Prostate gland (tissue), 2 donors: ENCODE data around the gene F2RL2. TPM values are rescaled to one million over a fixed set of nuclear protein-coding genes. Genes with fewer than 3 reads are reported as not detected.

ENCODE experiments used
- DNase-seq: peaks from one replicate; pipeline ENCODE4 v3.0.0-alpha.2; 2019; ENCODE audit warnings: low spot score
- H3K27ac ChIP-seq, 2 donors: fragments of 200-600 bp; sonication (generic); 2 replicates each; pipeline ENCODE4 v1.5.1; 2017 to 2019
- H3K27me3 ChIP-seq: fragments of 200-600 bp; sonication (generic); replicated peaks from 2 replicates; pipeline ENCODE4 v1.5.1; 2019; ENCODE audit not compliant: insufficient read depth
- H3K36me3 ChIP-seq, 2 donors: fragments of 200-600 bp; sonication (generic); 1 replicate in 1 of 2; 2 replicates in 1 of 2; pipeline versions ENCODE4 v1.5.1 to v1.8.1; 2017 to 2019
- H3K4me1 ChIP-seq: fragments of 200-600 bp; sonication (generic); replicated peaks from 2 replicates; pipeline ENCODE4 v1.5.1; 2019
- H3K4me3 ChIP-seq, 2 donors: fragments of 200-600 bp; sonication (generic); 2 replicates each; pipeline ENCODE4 v1.5.1; 2017 to 2019
- H3K9me3 ChIP-seq: fragments of 200-600 bp; sonication (generic); 2 replicates; pipeline ENCODE4 v1.5.1; 2017
- CTCF ChIP-seq, 4 experiments: fragments of 200-600 bp in 2 of 4; fragments of 450-650 bp in 2 of 4; sonication (generic) in 2 of 4; IDR thresholded peaks; 1 replicate in 3 of 4; 2 replicates in 1 of 4; pipeline ENCODE4 v1.5.1; 2016 to 2019; ENCODE audit warnings: antibody characterized with exemption in 4 of 4, mild to moderate bottlenecking in 2 of 4, moderate library complexity in 2 of 4
- POLR2A ChIP-seq: fragments of 450-650 bp; IDR thresholded peaks from one replicate; pipeline ENCODE4 v1.6.1; 2016; ENCODE audit warnings: antibody characterized with exemption, mild to moderate bottlenecking
- POLR2AphosphoS5 ChIP-seq: sonication (generic); formaldehyde crosslinking; IDR thresholded peaks from one replicate; pipeline ENCODE4 v1.6.1; 2017; ENCODE audit warnings: antibody characterized with exemption
- WGBS: methylation state at CpG from one replicate; pipeline ENCODE4 v1.1.5; 2018; 5-methylcytosine and 5-hydroxymethylcytosine counted together
- intact Hi-C: fragments of 100-400 bp; cut with DNase I; formaldehyde crosslinking; loops from one replicate; pipeline ENCODE4 v1.14.2; 2022
- total RNA-seq, 2 donors: library from RNA; depleted of rRNA; stranded (reverse); fragments of >200 nt; gene quantifications; one replicate each; pipeline ENCODE4 v1.1.0, GENCODE V29; 2016

F2RL2 gene
- total RNA-seq, 2 donors from 2014 or later: not detected

- Histone ChIP-seq H3K36me3 (no peaks in the 10 kb centered on the region), H3K4me3 (no peak overlapping the region), H3K9me3 (no peaks in the 10 kb centered on the region), H3K27ac (no peak overlapping the region), H3K4me1 (no peaks in the 10 kb centered on the region), H3K27me3 (no peaks in the 10 kb centered on the region)
- DNase-seq: no peak
- TF ChIP-seq POLR2AphosphoS5 (no peak), POLR2A (no peak), CTCF (IDR thresholded peaks at IDR 0.05) (no peak)
- intact Hi-C loops: no loop called here
Observed at GRCh38 chr5:76576450-76576849, 46.8 kb downstream of the F2RL2 start.

DNA sequence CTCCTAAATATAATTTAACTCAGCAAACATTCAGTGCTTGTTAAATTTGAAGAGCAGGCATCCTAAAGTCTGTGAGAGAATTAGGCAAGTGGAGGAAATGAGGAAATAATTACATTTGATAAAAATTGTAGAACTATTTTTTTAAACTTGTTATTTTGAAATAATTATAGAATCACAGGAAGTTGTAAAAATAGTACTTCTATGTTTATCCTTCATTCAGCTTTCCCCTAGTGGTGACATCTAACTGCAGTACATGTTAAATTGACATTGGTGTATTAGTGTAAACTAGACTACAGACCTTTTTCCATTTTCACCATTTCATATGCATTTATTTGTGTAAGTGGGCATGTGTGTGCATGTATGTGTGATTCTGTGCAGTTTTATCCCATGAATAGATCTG lies 51.6 kb downstream of the F2RL2 start:
- Histone ChIP-seq H3K4me1 (no peaks in the 10 kb centered on the region), H3K27me3 (no peaks in the 10 kb centered on the region), H3K36me3 (no peaks in the 10 kb centered on the region), H3K9me3 (no peaks in the 10 kb centered on the region), H3K27ac (no peak overlapping the region), H3K4me3 (no peak overlapping the region)
- TF ChIP-seq POLR2A (no peak), CTCF (IDR thresholded peaks at IDR 0.05) (peak in 2 of 4 experiments; percentile 17 to 22), POLR2AphosphoS5 (no peak)
- DNase-seq: no peak
- intact Hi-C loops: no loop called here

- Histone ChIP-seq H3K27me3 (no peaks in the 10 kb centered on the region), H3K36me3 (no peaks in the 10 kb centered on the region), H3K27ac (no peak overlapping the region), H3K9me3 (no peaks in the 10 kb centered on the region), H3K4me3 (no peak overlapping the region), H3K4me1 (no peaks in the 10 kb centered on the region)
- TF ChIP-seq POLR2A (no peak), POLR2AphosphoS5 (peak; percentile 11)
- intact Hi-C loops: no loop called here
- no peak for DNase-seq
- whole genome bisulfite sequencing: 72% methylated on average over 4 of the region's 4 CpGs
Observed at GRCh38 chr5:76570153-76570552, 53.0 kb downstream of the F2RL2 start.

Other genes starting within 250 kb of the F2RL2 start
- gene IQGAP2, start 220.1 kb downstream of the F2RL2 start, total RNA-seq: 10 to 100 TPM; 41.5 to 64.9 TPM
- gene F2R, start 92.7 kb upstream of the F2RL2 start, total RNA-seq: 10 to 100 TPM in 1 of 2 donors, 1 to 10 TPM in 1; 4.1 to 22.3 TPM
- gene F2RL1, start 195.6 kb upstream of the F2RL2 start, total RNA-seq: 1 to 10 TPM; 4.9 to 7.8 TPM
- gene S100Z, start 226.6 kb upstream of the F2RL2 start, total RNA-seq: 1 to 10 TPM in 1 of 2 donors, not detected in 1; 1.7 TPM